ENCODE data around the gene SLC27A4.

DNA sequence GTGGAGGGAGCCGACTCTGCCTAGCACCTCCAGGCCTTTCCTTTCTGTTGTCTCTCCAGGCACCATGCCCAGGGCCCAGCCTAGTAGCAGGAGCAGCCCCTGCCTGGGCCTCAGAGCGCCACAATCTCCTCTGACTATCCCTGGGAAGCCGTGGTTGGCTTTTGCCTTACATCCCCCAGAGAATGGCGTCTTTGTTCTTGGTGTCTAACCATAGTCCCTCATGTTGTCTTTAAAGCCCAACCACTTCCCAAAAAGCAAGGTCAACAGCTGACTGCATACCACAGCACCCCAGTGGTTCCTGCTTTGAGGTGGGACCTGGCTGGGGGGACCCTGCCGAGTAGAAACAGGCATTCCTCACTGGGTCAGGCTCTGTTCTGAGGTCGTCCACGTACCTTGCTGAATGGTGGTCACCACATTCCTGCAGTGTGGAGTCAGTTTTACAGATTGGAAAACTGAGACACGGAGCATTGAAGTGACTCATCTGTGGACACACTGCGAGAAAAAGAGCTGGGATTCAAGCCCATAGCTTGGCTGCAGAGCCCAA lies 66.6 kb downstream of the SLC27A4 start:
- TF ChIP-seq, protein P1, sequence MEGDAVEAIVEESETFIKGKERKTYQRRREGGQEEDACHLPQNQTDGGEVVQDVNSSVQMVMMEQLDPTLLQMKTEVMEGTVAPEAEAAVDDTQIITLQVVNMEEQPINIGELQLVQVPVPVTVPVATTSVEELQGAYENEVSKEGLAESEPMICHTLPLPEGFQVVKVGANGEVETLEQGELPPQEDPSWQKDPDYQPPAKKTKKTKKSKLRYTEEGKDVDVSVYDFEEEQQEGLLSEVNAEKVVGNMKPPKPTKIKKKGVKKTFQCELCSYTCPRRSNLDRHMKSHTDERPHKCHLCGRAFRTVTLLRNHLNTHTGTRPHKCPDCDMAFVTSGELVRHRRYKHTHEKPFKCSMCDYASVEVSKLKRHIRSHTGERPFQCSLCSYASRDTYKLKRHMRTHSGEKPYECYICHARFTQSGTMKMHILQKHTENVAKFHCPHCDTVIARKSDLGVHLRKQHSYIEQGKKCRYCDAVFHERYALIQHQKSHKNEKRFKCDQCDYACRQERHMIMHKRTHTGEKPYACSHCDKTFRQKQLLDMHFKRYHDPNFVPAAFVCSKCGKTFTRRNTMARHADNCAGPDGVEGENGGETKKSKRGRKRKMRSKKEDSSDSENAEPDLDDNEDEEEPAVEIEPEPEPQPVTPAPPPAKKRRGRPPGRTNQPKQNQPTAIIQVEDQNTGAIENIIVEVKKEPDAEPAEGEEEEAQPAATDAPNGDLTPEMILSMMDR (IDR thresholded peaks at IDR 0.05), result no peak
- no peak for TF ChIP-seq POLR2A (IDR thresholded peaks at IDR 0.05)
